Peyer's patch (tissue), 4 donors: ENCODE results near the gene MAZ. TPM values are rescaled to one million over a fixed set of nuclear protein-coding genes. Genes with fewer than 3 reads are reported as not detected.
"Not testable (repeated sequence)": the region's sequence is repeated elsewhere in the genome, so short reads cannot be mapped to it uniquely, and the experiment has no call there.

Source experiments
- DNase-seq, 3 donors: peaks; one replicate each; pipeline ENCODE4 v3.0.0-alpha.2; 2017 to 2019
- H3K27ac ChIP-seq, 4 donors: fragments of 200-600 bp; sonication (generic); one replicate each; pipeline ENCODE4 v1.5.1; 2016 to 2019
- H3K27me3 ChIP-seq, 2 donors: fragments of 200-600 bp; sonication (generic); one replicate each; pipeline ENCODE4 v1.5.1; 2019
- H3K36me3 ChIP-seq, 3 donors: fragments of 200-600 bp; sonication (generic); one replicate each; pipeline ENCODE4 v1.5.1; 2016 to 2019
- H3K4me1 ChIP-seq, 4 donors: fragments of 200-600 bp; sonication (generic); one replicate each; pipeline ENCODE4 v1.5.1; 2016 to 2019
- H3K4me3 ChIP-seq, 4 donors: fragments of 200-600 bp; sonication (generic); 1 replicate in 3 of 4; 2 replicates in 1 of 4; pipeline ENCODE4 v1.5.1; 2016 to 2019; ENCODE audit warnings: mild to moderate bottlenecking in 1 of 4
- H3K9me3 ChIP-seq, 4 donors: fragments of 200-600 bp; sonication (generic); one replicate each; pipeline ENCODE4 v1.5.1; 2016 to 2019; ENCODE audit warnings: mild to moderate bottlenecking in 1 of 4
- CTCF ChIP-seq, 6 experiments: fragments of 450-650 bp in 4 of 6; fragments of 200-600 bp in 2 of 6; sonication (generic) in 1 of 6; IDR thresholded peaks; one replicate each; pipeline ENCODE4 v1.5.1; 2017 to 2019; ENCODE audit warnings: antibody characterized with exemption in 6 of 6, mild to moderate bottlenecking in 3 of 6, moderate library complexity in 1 of 6
- POLR2A ChIP-seq, 2 donors: fragments of 450-650 bp; IDR thresholded peaks; one replicate each; pipeline ENCODE4 v1.5.1; 2017; ENCODE audit warnings: antibody characterized with exemption in 2 of 2, mild to moderate bottlenecking in 2 of 2, moderate library complexity in 2 of 2
- total RNA-seq, 4 donors: library from RNA; depleted of rRNA; stranded (reverse); fragments of >200 nt; gene quantifications; one replicate each; pipeline ENCODE4 v1.1.0, GENCODE V29; 2016

The MAZ gene
- total RNA-seq, 4 donors from 2014 or later = 124 to 208 (median 135) TPM

GRCh38 chr16:29769507-29769906 is 36.8 kb upstream of the MAZ start:
- Histone ChIP-seq H3K4me1 (peaks cover 0 to 12% (median 0%) of the 10 kb centered on the region in 4 donors), H3K27ac (no peak overlapping the region), H3K36me3 (no peaks in the 10 kb centered on the region), H3K9me3 (no peaks in the 10 kb centered on the region), H3K4me3 (no peak overlapping the region), H3K27me3 (no peaks in the 10 kb centered on the region)
- TF ChIP-seq CTCF (IDR thresholded peaks at IDR 0.05) = no peak
- no peak for TF ChIP-seq POLR2A (IDR thresholded peaks at IDR 0.05)
- DNase-seq = no peak

- DNase-seq = no peak
- no peak overlapping the region for H3K4me3 ChIP-seq
- peaks cover 0 to 3% (median 0%) of the 10 kb centered on the region in 4 donors for H3K4me1 ChIP-seq
- TF ChIP-seq CTCF (IDR thresholded peaks at IDR 0.05) (no peak), POLR2A (IDR thresholded peaks at IDR 0.05) (no peak)
- H3K9me3 ChIP-seq = no peaks in the 10 kb centered on the region
- H3K27me3 ChIP-seq = no peaks in the 10 kb centered on the region
- no peaks in the 10 kb centered on the region for H3K36me3 ChIP-seq
- no peak overlapping the region for H3K27ac ChIP-seq
These were observed 35.9 kb upstream of the MAZ start for GRCh38 chr16:29770250-29770929.

GRCh38 chr16:29772330-29772729 is 34.0 kb upstream of the MAZ start:
- H3K27ac ChIP-seq, H3K27me3 ChIP-seq, H3K9me3 ChIP-seq, H3K4me1 ChIP-seq, H3K4me3 ChIP-seq, H3K36me3 ChIP-seq, DNase-seq: not testable (repeated sequence)

GRCh38 chr16:29774730-29775129 is 31.6 kb upstream of the MAZ start:
- no peak overlapping the region for H3K27ac ChIP-seq
- H3K36me3 ChIP-seq = peaks cover 0 to 6% (median 0%) of the 10 kb centered on the region in 3 donors
- H3K4me1 ChIP-seq = no peaks in the 10 kb centered on the region
- H3K27me3 ChIP-seq = no peaks in the 10 kb centered on the region
- TF ChIP-seq POLR2A (IDR thresholded peaks at IDR 0.05) (no peak), CTCF (IDR thresholded peaks at IDR 0.05) (no peak)
- no peak for DNase-seq
- H3K4me3 ChIP-seq = no peak overlapping the region
- H3K9me3 ChIP-seq = no peaks in the 10 kb centered on the region

- H3K27me3 ChIP-seq = no peaks in the 10 kb centered on the region
- DNase-seq = no peak
- H3K9me3 ChIP-seq = no peaks in the 10 kb centered on the region
- no peak overlapping the region for H3K4me3 ChIP-seq
- peaks cover 0 to 6% (median 0%) of the 10 kb centered on the region in 3 donors for H3K36me3 ChIP-seq
- peak overlapping the region in 1 of 4 donors; percentile 20 for H3K27ac ChIP-seq
- H3K4me1 ChIP-seq = no peaks in the 10 kb centered on the region
- no peak for TF ChIP-seq CTCF (IDR thresholded peaks at IDR 0.05)
- no peak for TF ChIP-seq POLR2A (IDR thresholded peaks at IDR 0.05)
These were observed 30.5 kb upstream of the MAZ start for GRCh38 chr16:29775742-29776408.

GRCh38 chr16:29777576-29778350 is 28.6 kb upstream of the MAZ start, which contains the start of gene ZG16:
Gene ZG16 (plus strand): TSS chr16:29778256. CDS start chr16:29779267, 1,011 bp downstream.
- Histone ChIP-seq H3K4me1 (no peaks in the 10 kb centered on the region), H3K4me3 (peak within 1 kb of the TSS in 1 of 4 donors; percentile 16), H3K36me3 (peaks cover 0 to 6% (median 0%) of the 10 kb centered on the region in 3 donors), H3K27me3 (no peaks in the 10 kb centered on the region), H3K27ac (peak within 1 kb of the TSS in 2 of 4 donors; percentile 34 to 59), H3K9me3 (no peaks in the 10 kb centered on the region)
- DNase-seq = no peak
- TF ChIP-seq POLR2A (IDR thresholded peaks at IDR 0.05) = no peak
- no peak for TF ChIP-seq CTCF (IDR thresholded peaks at IDR 0.05)
